ENCODE measurements around the gene ARSB.
A peak's percentile ranks its signal among the peaks of the same experiment; 100 is the strongest.

Gene ARSB

DNA sequence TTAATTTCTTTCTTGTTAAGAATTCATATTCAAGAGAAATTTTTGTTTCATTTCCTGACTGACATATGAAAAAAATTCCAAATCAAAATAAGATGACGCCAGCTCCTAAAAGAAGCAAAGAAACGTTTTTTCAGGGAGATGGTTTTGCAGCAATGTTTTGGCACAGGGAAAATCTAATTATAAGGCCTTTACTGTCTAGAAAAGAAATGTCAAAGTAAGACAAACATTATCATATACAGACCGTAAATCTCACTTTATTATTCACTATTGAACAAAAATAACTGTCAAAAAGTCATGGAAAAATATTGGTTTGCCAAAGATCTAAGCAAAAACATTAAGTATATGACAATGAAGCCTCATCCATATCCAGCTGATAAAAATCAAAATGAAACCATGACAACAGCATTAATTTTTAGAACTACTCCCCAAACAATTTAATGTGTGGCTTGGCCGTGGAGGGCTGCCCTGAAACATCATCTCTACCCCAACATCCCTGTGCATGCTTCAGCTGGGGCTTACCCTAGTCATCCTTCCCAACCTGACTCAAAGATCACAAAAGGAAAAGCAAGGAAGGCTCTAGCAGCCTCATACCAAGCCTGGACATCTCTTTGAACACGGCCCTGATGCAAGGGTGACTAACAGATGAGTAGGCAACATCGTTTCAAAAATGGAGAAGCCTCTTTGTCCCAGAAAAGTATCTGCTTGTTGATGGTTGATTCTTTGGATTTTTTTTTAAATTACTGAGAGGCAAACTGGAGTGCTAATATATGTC lies 95.6 kb downstream of the ARSB start:
- CTCF ChIA-PET = interaction anchor here (1.0 to 8.4 kb wide), 4 partner anchors 9 to 132 kb away, joined by 3 to 94 read pairs (median 47); no protein-coding TSS in a partner anchor
- no peak for TF ChIP-seq CTCF (IDR thresholded peaks at IDR 0.05; ENCODE audit: insufficient read depth, low read length, missing control alignments)
- DNase-seq (ENCODE audit: low read depth, low spot score) = no peak
- no peak overlapping the region for H3K4me3 ChIP-seq (ENCODE audit: low read depth, low read length)
- POLR2A ChIA-PET = no interaction called here

DNA sequence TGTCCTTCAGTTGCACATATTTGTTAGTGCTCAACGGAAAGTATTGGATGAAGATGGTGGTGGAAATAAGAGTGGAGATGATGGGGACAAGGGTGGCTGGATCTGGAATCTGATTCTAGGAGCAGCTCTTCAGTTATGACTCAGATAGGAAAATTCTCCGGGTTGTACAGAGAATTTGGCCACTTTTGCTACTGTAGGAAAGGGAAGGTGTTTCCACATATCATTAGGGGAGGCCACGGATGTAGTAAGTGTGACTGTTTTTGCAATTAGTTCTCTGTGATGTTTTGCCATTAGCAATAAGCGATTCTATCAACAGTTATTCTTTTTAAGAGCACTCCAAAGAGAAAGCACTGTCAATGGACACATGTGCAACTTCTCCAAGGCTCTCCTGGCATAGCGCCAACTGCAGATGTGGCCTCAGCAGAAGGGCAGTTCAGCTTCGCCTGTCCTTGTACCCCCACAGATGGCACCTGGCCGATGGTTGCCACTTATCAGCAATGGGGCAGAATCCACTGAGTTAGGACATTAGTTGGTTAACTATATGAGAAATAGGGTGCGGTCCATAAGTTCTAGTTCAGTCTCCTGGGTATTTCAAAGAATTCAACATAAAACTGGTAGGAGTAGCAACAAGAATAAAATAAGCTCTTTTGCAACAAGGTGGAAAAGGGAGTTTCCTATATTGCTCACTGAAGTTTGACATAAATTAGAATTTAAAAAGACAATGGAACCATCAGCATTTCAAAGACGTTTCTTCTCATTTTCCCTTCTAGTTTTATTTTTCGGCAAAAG lies 96.3 kb downstream of the ARSB start:
- DNase-seq (ENCODE audit: low read depth, low spot score) = no peak
- no peak for TF ChIP-seq CTCF (IDR thresholded peaks at IDR 0.05; ENCODE audit: insufficient read depth, low read length, missing control alignments)
- CTCF ChIA-PET = interaction anchor here (1.0 to 8.4 kb wide), 6 partner anchors 8 to 351 kb away, joined by 3 to 94 read pairs (median 4); no protein-coding TSS in a partner anchor
- H3K4me3 ChIP-seq (ENCODE audit: low read depth, low read length) = no peak overlapping the region
- POLR2A ChIA-PET = no interaction called here

DNA sequence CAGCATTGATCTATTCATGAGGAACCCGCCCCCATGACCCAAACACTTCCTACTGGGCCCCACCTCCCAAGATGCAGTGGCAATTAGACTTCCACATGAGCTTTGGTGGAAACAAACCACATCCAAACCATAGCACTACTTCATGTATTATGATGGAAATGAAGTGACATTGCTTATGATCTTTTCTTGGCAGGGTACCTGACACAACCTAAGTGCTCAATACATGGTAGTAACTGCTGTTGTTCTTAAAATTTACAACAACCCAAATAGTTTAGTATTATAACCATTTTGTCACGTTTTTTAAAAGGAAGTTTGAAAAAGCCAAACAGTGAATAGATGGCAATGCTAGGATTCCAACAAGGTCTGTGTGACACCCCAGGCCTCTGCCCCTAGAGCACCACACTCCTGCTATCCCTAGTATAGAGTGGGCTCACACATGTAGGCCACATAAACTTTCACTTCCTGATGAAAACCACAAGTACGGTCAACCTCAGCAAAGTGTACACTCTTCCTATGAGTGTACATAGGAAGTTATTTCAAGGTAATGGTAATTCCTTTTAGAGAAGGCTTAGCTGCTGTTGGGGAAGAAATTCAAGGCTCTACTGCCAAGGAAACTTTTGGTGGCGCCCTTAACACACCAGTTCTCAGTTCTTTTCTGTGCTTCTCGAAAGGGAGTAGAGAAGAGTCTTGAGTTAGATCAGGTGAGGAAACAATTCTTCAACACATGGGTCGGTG lies 97.6 kb downstream of the ARSB start:
- no peak overlapping the region for H3K4me3 ChIP-seq (ENCODE audit: low read depth, low read length)
- no peak for DNase-seq (ENCODE audit: low read depth, low spot score)
- no peak for TF ChIP-seq CTCF (IDR thresholded peaks at IDR 0.05; ENCODE audit: insufficient read depth, low read length, missing control alignments)
- CTCF ChIA-PET = interaction anchor here (0.9 to 8.4 kb wide), 14 partner anchors 9 to 350 kb away, joined by 3 to 94 read pairs (median 5); no protein-coding TSS in a partner anchor
- POLR2A ChIA-PET = no interaction called here

DNA sequence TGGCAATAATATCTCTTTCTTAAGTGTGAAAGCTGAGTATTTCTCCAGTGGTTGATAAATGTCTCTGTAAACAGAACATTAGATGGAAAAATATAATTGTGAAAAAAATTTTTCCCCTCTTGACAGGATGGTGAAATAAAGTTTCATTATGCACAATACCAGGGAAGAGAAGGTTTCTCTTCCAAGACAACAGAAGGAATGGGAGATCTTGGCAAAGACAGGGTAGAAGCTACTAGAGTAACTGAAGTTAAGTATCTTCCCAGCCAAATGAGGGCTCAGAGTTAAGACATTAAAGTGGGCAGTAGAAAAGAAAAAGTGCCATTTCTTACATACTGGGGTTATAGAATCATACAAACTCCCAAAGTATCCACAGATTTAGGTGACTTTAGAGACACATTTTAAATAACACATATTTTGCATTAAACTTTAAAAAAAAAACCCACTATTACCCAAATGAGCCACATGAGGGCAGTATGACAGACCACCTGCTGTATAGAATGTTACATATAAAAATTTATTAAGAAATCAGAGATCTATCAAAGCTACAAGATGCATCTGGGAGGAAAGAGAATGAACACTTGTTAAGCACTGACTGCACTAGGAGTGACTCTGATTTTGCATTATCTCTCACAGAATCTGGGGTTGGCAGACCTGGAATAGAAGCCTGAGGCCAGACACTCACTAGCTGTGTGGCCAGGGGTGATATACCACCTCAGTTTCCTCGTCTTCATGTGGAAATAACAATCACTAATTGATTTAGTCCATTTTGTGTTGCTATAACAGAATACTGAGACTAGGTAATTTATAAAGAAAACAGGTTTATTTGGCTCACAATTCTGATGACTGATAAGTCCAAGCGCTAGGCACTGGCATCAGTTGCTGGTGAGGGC lies 98.5 kb downstream of the ARSB start:
- POLR2A ChIA-PET = no interaction called here
- peak; percentile 27 for TF ChIP-seq CTCF (IDR thresholded peaks at IDR 0.05; ENCODE audit: insufficient read depth, low read length, missing control alignments)
- no peak overlapping the region for H3K4me3 ChIP-seq (ENCODE audit: low read depth, low read length)
- DNase-seq (ENCODE audit: low read depth, low spot score) = no peak
- CTCF ChIA-PET = interaction anchor here (0.6 to 8.4 kb wide), 29 partner anchors 9 to 381 kb away, joined by 3 to 94 read pairs (median 4); no protein-coding TSS in a partner anchor

- DNase-seq (ENCODE audit: low read depth, low spot score) = no peak
- H3K4me3 ChIP-seq (ENCODE audit: low read depth, low read length) = no peak overlapping the region
- TF ChIP-seq CTCF (IDR thresholded peaks at IDR 0.05; ENCODE audit: insufficient read depth, low read length, missing control alignments) = no peak
- POLR2A ChIA-PET = no interaction called here
- CTCF ChIA-PET = interaction anchor here (0.8 to 7.8 kb wide), 3 partner anchors 10 to 82 kb away, joined by 3 to 90 read pairs (median 4); no protein-coding TSS in a partner anchor
Observed at GRCh38 chr5:78881884-78882283, 103.2 kb downstream of the ARSB start.

Data from AG04449 (cell line).